Mononuclear cell (primary cell): ENCODE measurements around the gene NTNG1. TPM values are rescaled to one million over a fixed set of nuclear protein-coding genes. Genes with fewer than 3 reads are reported as not detected.

Experiments used
- H3K27me3 ChIP-seq: 2 replicates; pipeline ENCODE4 v1.6.0; 2011; ENCODE audit warnings: low read length, control low read depth; ENCODE audit not compliant: insufficient read depth
- H3K4me1 ChIP-seq: 2 replicates; pipeline ENCODE4 v1.5.1; 2011; ENCODE audit warnings: mild to moderate bottlenecking, low read length, control low read depth; ENCODE audit not compliant: insufficient read depth
- H3K4me3 ChIP-seq: 2 replicates; pipeline ENCODE4 v1.5.1; 2011; ENCODE audit warnings: mild to moderate bottlenecking, low read length, moderate library complexity
- H3K9me3 ChIP-seq: 2 replicates; pipeline ENCODE4 v1.5.1; 2011; ENCODE audit warnings: low read depth, mild to moderate bottlenecking, control low read depth, low read length
- total RNA-seq: library from RNA; depleted of rRNA; stranded (reverse); fragments of >200 nt; gene quantifications from one replicate; pipeline ENCODE4 v1.2.3, GENCODE V29; 2012

Gene NTNG1
- total RNA-seq, 1 donor, result 1.6 TPM

DNA sequence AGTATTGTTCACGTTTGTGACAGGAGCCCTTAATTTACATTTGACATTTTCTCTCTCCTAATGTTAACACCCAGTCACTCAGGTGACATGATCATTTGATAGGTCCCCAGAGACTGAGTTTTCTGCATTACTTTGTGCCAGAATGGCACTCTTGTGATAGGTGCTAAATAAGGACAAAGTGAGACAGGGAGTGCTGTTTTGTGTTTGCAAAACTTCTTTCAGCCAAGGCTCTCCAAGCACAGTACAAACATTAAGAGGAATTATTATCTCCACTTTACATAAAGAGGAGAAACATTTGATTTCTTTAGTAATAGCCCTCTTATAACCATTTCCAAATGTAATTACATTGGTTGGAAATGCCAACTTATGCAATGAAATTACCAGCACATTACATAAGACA is 355.2 kb downstream of the NTNG1 start:
- Histone ChIP-seq H3K4me3 (no peak overlapping the region), H3K9me3 (no peaks in the 10 kb centered on the region), H3K27me3 (no peaks in the 10 kb centered on the region), H3K4me1 (no peaks in the 10 kb centered on the region)

DNA sequence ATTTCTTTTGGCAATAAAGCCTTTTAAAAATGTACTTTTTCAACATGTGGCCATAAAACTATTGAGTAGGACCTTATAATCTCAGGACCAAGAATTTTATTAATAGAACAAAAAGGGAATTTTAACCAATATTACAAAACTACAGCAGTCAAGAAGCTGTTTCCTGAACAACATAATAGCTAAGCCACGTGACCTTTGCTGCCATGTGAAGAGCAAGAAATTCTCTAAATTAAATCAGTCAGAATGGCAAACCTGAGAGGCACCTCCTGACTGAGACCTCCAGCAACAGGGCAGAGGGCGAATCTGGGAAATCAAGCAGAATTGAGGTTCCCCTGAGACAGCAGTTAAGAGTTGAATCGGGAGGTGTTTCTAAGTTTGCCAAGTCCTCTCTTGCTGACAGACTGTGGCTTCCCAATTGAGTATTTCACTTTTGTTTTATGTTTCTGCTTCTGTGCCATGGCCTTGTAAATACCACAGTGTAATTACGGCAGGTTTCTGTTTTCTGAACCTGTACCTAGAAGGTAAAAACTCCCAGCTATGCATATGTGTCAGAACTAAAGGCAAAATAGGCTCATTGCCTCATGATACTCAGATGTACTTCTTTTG is 358.4 kb downstream of the NTNG1 start:
- H3K27me3 ChIP-seq, result no peaks in the 10 kb centered on the region
- H3K4me1 ChIP-seq, result no peaks in the 10 kb centered on the region
- H3K4me3 ChIP-seq, result no peak overlapping the region
- no peaks in the 10 kb centered on the region for H3K9me3 ChIP-seq

DNA sequence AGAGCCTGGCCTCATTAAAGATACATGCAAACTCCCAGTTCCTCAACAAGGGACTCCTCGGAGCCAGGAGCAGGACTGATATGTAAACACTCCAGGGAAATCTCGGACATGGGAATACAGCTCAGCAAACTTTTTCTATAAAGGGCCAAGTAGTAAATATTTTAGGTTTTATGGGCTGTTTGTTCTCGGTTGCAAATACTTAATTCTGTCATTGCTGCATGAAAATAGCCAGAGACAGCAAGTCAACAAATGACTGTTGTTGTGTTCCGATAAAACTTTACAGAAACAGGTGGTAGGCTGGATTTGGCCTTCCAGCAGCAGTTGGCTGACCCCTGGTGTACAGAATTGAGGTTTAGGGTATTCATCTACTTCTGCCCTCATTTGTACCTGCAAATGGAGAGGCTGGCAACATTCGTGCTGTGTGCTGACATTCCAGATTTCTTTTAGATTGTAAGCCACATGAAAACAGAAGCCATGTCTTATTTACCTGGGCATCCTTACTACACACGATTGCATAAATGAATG is 360.3 kb downstream of the NTNG1 start:
- no peak overlapping the region for H3K4me3 ChIP-seq
- H3K4me1 ChIP-seq, result no peaks in the 10 kb centered on the region
- H3K27me3 ChIP-seq, result no peaks in the 10 kb centered on the region
- H3K9me3 ChIP-seq, result no peaks in the 10 kb centered on the region

GRCh38 chr1:107510347-107510746 is 369.5 kb downstream of the NTNG1 start:
- H3K4me3 ChIP-seq, result no peak overlapping the region
- H3K27me3 ChIP-seq, result no peaks in the 10 kb centered on the region
- no peaks in the 10 kb centered on the region for H3K4me1 ChIP-seq
- H3K9me3 ChIP-seq, result no peaks in the 10 kb centered on the region

- Histone ChIP-seq H3K27me3 (no peaks in the 10 kb centered on the region), H3K9me3 (no peaks in the 10 kb centered on the region), H3K4me3 (no peak overlapping the region), H3K4me1 (no peaks in the 10 kb centered on the region)
Observed at GRCh38 chr1:107512836-107513235, 372.0 kb downstream of the NTNG1 start.

DNA sequence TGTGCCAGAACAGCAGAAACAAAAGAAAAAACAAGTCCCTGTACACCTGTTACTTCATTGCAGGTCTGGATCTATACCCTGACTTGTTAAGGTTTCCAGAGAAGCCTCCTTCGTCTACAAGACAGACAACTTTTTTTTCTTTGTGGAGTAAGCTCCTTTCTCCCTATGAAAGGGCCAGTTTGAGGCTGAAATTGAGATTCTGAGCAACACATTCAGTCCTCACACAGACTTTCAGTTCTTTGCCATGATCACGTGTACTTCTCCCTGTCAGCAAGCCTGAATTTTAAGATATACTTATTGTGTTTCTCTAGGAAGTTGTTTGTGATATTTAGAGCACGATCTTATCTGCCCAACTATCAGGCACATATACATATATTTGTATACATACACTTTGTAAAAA is 374.0 kb downstream of the NTNG1 start:
- no peaks in the 10 kb centered on the region for H3K27me3 ChIP-seq
- H3K9me3 ChIP-seq, result no peaks in the 10 kb centered on the region
- no peak overlapping the region for H3K4me3 ChIP-seq
- no peaks in the 10 kb centered on the region for H3K4me1 ChIP-seq

DNA sequence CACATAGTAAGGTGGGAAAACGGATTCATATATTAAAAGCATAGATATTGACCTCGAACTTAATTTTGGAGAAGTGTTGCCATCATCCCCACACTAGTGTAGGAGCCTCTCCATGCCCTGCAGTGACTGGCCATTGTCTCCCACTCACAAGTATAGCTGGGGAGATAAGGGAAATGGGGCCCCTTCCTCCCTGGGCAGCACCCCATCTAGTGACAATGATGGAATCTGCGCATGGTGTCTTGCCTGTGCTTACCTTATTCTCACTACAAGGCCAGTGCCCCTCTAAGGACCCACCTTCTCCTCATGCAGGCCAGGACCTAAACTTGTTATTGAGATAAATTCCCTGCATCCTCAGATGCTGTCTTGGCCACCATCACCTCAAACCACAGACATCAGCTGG is 374.9 kb downstream of the NTNG1 start:
- Histone ChIP-seq H3K9me3 (no peaks in the 10 kb centered on the region), H3K27me3 (no peaks in the 10 kb centered on the region), H3K4me1 (no peaks in the 10 kb centered on the region)

GRCh38 chr1:107523061-107523460 is 382.2 kb downstream of the NTNG1 start:
- H3K9me3 ChIP-seq, result no peaks in the 10 kb centered on the region

More for the DNA sequence above, 374.9 kb downstream of the NTNG1 start:
- H3K4me3 ChIP-seq, result no peak overlapping the region

GRCh38 chr1:107523736-107524135 is 382.9 kb downstream of the NTNG1 start:
- Histone ChIP-seq H3K27me3 (no peaks in the 10 kb centered on the region), H3K9me3 (no peaks in the 10 kb centered on the region), H3K4me3 (no peak overlapping the region), H3K4me1 (no peaks in the 10 kb centered on the region)

More at GRCh38 chr1:107523061-107523460, 382.2 kb downstream of the NTNG1 start:
- Histone ChIP-seq H3K4me3 (no peak overlapping the region), H3K4me1 (no peaks in the 10 kb centered on the region), H3K27me3 (no peaks in the 10 kb centered on the region)

DNA sequence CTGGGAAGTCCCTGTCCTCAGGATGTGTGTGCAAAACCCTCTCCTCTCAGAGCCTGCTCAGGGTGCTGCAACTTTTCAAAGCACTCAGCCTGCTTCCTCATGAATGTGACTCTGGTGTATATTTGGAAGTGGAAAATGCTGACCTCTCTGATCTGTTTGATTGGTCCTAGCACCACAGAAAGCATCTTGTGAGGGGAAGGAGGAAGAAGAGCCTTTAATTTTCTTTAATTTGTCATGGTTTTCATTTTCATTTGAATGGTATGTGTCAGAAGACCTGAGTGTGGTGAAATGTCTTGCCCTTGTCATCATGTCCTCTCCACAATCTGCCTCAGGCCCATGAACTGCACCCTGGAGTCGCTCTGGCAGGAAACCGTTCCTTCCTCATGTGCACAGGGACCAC is 383.5 kb downstream of the NTNG1 start:
- Histone ChIP-seq H3K9me3 (no peaks in the 10 kb centered on the region), H3K4me3 (no peak overlapping the region), H3K27me3 (no peaks in the 10 kb centered on the region), H3K4me1 (no peaks in the 10 kb centered on the region)

GRCh38 chr1:107525145-107525544 is 384.3 kb downstream of the NTNG1 start:
- Histone ChIP-seq H3K9me3 (no peaks in the 10 kb centered on the region), H3K4me1 (no peaks in the 10 kb centered on the region), H3K4me3 (no peak overlapping the region), H3K27me3 (no peaks in the 10 kb centered on the region)

DNA sequence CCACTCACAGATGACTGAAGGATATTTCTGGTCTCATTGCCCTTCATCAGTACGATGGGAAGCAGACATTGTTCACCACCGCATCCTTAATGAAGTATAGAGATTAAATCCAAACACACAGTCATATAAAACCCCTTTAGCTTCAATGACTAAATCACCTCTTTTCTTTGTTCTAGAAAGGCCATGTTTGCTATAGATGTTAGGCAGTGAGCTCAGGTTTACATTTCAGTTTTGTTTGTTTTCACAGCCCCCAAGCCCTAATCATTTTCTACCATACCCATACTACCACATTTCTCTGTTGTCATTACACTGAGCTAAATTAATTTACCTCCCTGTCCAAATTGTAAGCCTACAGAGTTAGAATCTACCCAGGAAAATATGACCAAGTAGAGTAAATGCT is 385.1 kb downstream of the NTNG1 start:
- Histone ChIP-seq H3K27me3 (no peaks in the 10 kb centered on the region), H3K9me3 (no peaks in the 10 kb centered on the region), H3K4me3 (no peak overlapping the region), H3K4me1 (no peaks in the 10 kb centered on the region)

DNA sequence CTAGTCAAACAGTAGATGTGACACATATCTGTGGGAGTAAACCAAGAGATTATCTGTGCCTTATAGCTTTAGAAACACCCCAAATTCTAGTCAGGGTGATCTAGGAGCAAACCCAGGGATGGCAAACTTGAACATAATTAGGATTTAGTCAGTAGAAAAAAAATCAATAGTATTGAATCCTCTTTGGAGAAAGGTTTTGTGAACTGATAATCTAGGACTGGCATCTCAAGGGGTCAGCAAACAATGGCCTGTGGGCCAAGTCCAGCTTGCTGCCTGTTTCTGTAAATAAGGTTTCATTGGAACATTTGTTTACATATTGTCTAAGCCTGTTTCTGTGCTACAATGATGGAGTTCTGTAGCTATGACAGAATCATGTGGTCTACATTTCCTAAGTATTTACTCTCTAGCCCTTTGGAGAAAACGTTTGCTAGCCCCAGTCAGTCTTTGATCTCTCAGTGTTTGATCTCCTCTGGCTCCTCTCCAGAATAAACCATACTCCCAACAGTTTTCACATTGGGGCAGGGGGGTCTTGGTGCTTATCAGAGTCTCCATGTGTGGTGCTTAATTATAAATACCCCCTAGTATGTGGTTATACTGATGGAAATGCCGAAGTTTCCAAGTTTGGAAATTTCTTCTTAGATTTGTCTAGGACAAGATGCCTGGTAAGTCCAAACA is 385.8 kb downstream of the NTNG1 start:
- no peaks in the 10 kb centered on the region for H3K4me1 ChIP-seq
- no peaks in the 10 kb centered on the region for H3K27me3 ChIP-seq
- H3K9me3 ChIP-seq, result no peaks in the 10 kb centered on the region
- H3K4me3 ChIP-seq, result no peak overlapping the region

DNA sequence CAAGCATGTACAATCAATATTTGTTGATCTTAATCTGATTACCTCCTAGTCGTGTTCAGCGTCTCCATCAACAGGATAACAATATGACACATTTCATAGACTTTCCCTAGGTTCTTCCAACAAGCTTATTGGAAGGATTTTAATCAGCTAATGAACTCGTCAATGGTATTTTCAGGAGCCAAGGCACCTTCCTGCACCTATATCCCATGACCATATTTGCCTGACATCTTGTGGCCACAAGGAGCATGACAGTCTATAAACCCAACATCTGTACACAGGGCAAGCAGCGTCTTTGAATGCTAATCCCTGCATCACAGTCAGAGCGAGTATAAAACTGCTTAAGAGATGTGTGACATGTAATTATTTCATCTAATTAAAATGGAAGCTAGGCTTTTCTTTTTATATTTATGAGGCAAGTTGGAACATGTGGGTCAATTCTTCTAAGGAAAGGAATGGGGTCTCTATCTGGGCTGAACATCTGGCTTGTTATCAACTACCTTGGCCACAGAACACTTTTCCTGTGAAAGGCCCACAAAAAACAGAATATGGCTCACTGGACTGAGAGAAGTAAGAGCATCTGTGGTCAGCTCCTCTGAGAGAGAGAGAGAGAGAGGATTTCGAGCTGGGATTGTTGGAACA is 388.8 kb downstream of the NTNG1 start:
- Histone ChIP-seq H3K4me3 (no peak overlapping the region), H3K4me1 (peaks cover 10% of the 10 kb centered on the region), H3K27me3 (no peaks in the 10 kb centered on the region), H3K9me3 (no peaks in the 10 kb centered on the region)

DNA sequence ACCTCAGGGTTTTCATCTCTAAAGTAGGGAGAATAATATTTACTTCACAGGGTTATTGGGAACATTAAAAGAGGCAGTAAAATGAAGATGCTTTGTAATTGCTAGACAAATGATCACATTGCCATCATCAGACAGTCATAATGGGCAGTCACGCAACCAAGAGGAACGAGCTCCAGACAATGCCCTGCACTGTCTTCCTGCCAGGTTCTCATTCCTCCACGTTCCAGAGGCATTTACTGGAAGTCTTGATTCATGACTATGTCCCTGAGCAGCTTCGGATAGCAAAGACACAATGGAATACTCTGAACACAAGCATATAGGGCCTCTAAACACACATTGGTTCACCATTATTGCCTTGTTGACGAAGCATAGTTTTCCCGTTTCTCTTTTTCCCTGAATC is 389.7 kb downstream of the NTNG1 start:
- H3K9me3 ChIP-seq, result no peaks in the 10 kb centered on the region
- no peak overlapping the region for H3K4me3 ChIP-seq
- H3K4me1 ChIP-seq, result peaks cover 10% of the 10 kb centered on the region
- no peaks in the 10 kb centered on the region for H3K27me3 ChIP-seq
